ENCODE measurements around the gene NGF. TPM values are rescaled to one million over a fixed set of nuclear protein-coding genes. Genes with fewer than 3 reads are reported as not detected.

The NGF gene
- total RNA-seq, 2 experiments from 2014 or later: not detected

GRCh38 chr1:115293899-115294298, 44.1 kb downstream of the NGF start:
- H3K27me3 Mint-ChIP-seq: peaks cover 6% of the 10 kb centered on the region
- DNase-seq (no peak), ATAC-seq (ENCODE audit: low read depth) (no peak)
- no peak overlapping the region for H3K27ac Mint-ChIP-seq
- H3K4me3 Mint-ChIP-seq: no peak overlapping the region
- H3K4me1 Mint-ChIP-seq: no peaks in the 10 kb centered on the region
- POLR2A ChIA-PET: no interaction called here
- H3K9me3 Mint-ChIP-seq: no peaks in the 10 kb centered on the region
- H3K36me3 Mint-ChIP-seq: no peaks in the 10 kb centered on the region

- POLR2A ChIA-PET: no interaction called here
These were observed 45.0 kb downstream of the NGF start for GRCh38 chr1:115293006-115293405.

DNA sequence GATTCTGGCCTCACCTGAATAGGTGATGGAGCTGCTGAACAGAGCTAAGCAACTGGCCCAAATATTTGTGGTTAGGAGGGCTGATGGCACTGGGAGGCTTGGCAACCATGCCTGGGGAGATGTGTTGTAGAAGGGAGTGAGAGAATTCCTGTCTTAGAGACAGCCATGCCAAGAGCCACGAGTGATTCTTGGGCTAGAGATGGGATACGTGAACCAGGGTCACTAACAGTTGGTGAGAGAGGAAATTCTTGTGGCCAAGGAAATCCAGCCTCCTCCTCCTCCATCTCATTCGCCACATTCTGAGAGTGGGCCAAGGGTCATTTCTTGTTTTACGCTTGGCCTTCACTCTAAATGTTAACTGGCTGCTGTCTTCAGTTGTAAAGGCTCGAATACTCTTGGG, 46.3 kb downstream of the NGF start:
- Mint-ChIP-seq H3K4me1 (no peaks in the 10 kb centered on the region), H3K27ac (no peak overlapping the region), H3K36me3 (no peaks in the 10 kb centered on the region), H3K4me3 (no peak overlapping the region), H3K27me3 (peaks cover 6% of the 10 kb centered on the region), H3K9me3 (no peaks in the 10 kb centered on the region)
- ATAC-seq (ENCODE audit: low read depth) (no peak), DNase-seq (no peak)
- POLR2A ChIA-PET: no interaction called here

More at GRCh38 chr1:115293006-115293405, 45.0 kb downstream of the NGF start:
- Mint-ChIP-seq H3K9me3 (no peaks in the 10 kb centered on the region), H3K4me3 (no peak overlapping the region), H3K27ac (no peak overlapping the region), H3K36me3 (no peaks in the 10 kb centered on the region), H3K4me1 (no peaks in the 10 kb centered on the region), H3K27me3 (peaks cover 6% of the 10 kb centered on the region)
- no peak for ATAC-seq (ENCODE audit: low read depth)
- no peak for DNase-seq

GRCh38 chr1:115289940-115290339, 48.1 kb downstream of the NGF start:
- POLR2A ChIA-PET: no interaction called here
- no peak for ATAC-seq (ENCODE audit: low read depth)

DNA sequence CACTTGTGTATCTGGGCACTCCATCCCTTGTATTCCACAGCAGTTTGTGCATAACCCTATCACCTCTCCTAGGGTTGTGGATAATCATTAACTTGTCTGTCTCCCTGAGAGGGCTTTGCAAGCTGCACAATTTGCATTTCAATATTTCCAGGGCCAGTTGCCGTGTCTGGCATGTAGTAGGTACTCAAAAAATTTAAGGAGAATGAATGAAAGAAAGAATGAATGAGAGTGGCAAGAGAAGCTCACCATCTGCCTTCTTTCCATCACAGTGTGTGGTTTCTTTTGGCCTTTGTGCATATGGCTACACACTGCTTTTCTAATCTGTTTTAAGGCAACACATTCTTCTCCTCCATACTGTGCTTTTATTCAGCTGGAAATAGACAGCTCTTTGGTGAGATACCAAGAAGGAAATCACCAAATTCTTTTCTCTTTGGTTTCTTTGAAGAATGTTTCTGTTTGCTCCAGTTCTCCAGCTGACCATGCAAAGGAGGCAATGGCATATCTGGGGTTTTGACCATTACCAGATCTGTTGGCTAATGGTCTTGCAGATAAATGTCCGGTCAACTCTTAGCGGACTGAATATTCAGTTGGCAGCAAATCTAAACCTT, 49.4 kb downstream of the NGF start:
- H3K36me3 Mint-ChIP-seq: no peaks in the 10 kb centered on the region
- H3K27ac Mint-ChIP-seq: no peak overlapping the region
- ATAC-seq (ENCODE audit: low read depth) (no peak), DNase-seq (no peak)
- H3K4me1 Mint-ChIP-seq: no peaks in the 10 kb centered on the region
- H3K9me3 Mint-ChIP-seq: no peaks in the 10 kb centered on the region
- no peak overlapping the region for H3K4me3 Mint-ChIP-seq
- no peaks in the 10 kb centered on the region for H3K27me3 Mint-ChIP-seq
- POLR2A ChIA-PET: no interaction called here

More at GRCh38 chr1:115289940-115290339, 48.1 kb downstream of the NGF start:
- no peak for DNase-seq
- Mint-ChIP-seq H3K27ac (no peak overlapping the region), H3K36me3 (no peaks in the 10 kb centered on the region), H3K9me3 (no peaks in the 10 kb centered on the region), H3K4me1 (no peaks in the 10 kb centered on the region), H3K4me3 (no peak overlapping the region), H3K27me3 (peaks cover 5% of the 10 kb centered on the region)

GRCh38 chr1:115286431-115287205, 51.4 kb downstream of the NGF start:
- Mint-ChIP-seq H3K4me3 (no peak overlapping the region), H3K9me3 (no peaks in the 10 kb centered on the region), H3K4me1 (no peaks in the 10 kb centered on the region), H3K27ac (no peak overlapping the region), H3K36me3 (no peaks in the 10 kb centered on the region), H3K27me3 (no peaks in the 10 kb centered on the region)
- no peak for DNase-seq
- no peak for ATAC-seq (ENCODE audit: low read depth)
- POLR2A ChIA-PET: no interaction called here

- POLR2A ChIA-PET: no interaction called here
- H3K36me3 Mint-ChIP-seq: no peaks in the 10 kb centered on the region
- H3K4me3 Mint-ChIP-seq: no peak overlapping the region
- DNase-seq (no peak), ATAC-seq (ENCODE audit: low read depth) (no peak)
- no peak overlapping the region for H3K27ac Mint-ChIP-seq
- H3K4me1 Mint-ChIP-seq: no peaks in the 10 kb centered on the region
- no peaks in the 10 kb centered on the region for H3K27me3 Mint-ChIP-seq
- no peaks in the 10 kb centered on the region for H3K9me3 Mint-ChIP-seq
These were observed 53.8 kb downstream of the NGF start for GRCh38 chr1:115284209-115284608.

GRCh38 chr1:115283681-115284146, 54.3 kb downstream of the NGF start:
- POLR2A ChIA-PET: no interaction called here

DNA sequence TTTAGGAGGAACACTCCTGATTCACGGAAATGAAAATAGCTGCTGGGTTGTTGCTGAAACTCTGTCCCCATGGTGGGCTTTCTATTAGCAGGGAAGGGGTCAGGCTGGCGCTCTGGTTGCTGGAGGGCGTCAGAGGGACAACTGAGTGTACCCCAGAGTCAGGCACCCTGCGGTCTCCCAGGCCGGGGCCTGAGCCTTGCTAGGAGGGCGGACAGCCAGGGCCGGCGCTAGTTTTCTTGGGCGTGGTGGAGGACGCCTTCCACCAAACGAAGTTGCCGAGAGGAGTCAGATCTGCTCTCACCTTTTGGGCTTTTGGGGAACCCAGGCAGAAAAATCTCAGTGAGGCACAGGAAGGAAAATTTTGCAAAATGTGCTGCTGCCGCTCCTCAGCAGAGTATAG, 54.8 kb downstream of the NGF start:
- DNase-seq: no peak
- H3K27ac Mint-ChIP-seq: no peak overlapping the region
- no peak overlapping the region for H3K4me3 Mint-ChIP-seq
- POLR2A ChIA-PET: no interaction called here
- H3K4me1 Mint-ChIP-seq: no peaks in the 10 kb centered on the region
- ATAC-seq (ENCODE audit: low read depth): no peak
- H3K36me3 Mint-ChIP-seq: no peaks in the 10 kb centered on the region
- no peaks in the 10 kb centered on the region for H3K27me3 Mint-ChIP-seq
- no peaks in the 10 kb centered on the region for H3K9me3 Mint-ChIP-seq

More at GRCh38 chr1:115283681-115284146, 54.3 kb downstream of the NGF start:
- Mint-ChIP-seq H3K9me3 (no peaks in the 10 kb centered on the region), H3K4me3 (no peak overlapping the region), H3K36me3 (no peaks in the 10 kb centered on the region), H3K27me3 (no peaks in the 10 kb centered on the region), H3K27ac (no peak overlapping the region), H3K4me1 (no peaks in the 10 kb centered on the region)
- no peak for DNase-seq
- no peak for ATAC-seq (ENCODE audit: low read depth)

DNA sequence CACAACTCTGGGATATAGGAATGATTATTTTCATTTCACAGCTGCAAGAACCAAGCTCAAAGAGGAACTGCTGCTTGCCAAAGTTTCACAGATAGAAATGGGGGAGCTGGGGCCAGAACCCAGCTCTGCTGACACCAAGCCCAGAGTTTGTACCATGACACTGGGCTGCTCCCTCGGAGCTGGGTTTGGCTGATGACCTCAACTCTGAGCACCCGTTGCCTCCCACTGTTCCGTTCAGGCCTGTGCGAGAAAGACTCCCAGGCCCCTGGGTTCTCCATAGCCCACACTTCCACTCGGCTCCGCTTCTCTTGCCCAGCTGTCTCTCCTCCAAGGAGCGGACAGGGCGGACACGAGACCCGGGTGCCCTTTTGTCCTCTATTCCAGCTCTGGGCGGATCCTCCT, 55.2 kb downstream of the NGF start:
- H3K4me1 Mint-ChIP-seq: no peaks in the 10 kb centered on the region
- POLR2A ChIA-PET: no interaction called here
- H3K9me3 Mint-ChIP-seq: no peaks in the 10 kb centered on the region
- H3K27me3 Mint-ChIP-seq: no peaks in the 10 kb centered on the region
- ATAC-seq (ENCODE audit: low read depth): no peak
- DNase-seq: no peak
- no peaks in the 10 kb centered on the region for H3K36me3 Mint-ChIP-seq
- H3K4me3 Mint-ChIP-seq: no peak overlapping the region
- H3K27ac Mint-ChIP-seq: no peak overlapping the region

GRCh38 chr1:115281143-115281542, 56.9 kb downstream of the NGF start:
- POLR2A ChIA-PET: no interaction called here
- Mint-ChIP-seq H3K4me3 (no peak overlapping the region), H3K27ac (no peak overlapping the region), H3K27me3 (no peaks in the 10 kb centered on the region), H3K4me1 (no peaks in the 10 kb centered on the region), H3K9me3 (peaks cover 2% of the 10 kb centered on the region), H3K36me3 (no peaks in the 10 kb centered on the region)
- DNase-seq: no peak
- ATAC-seq (ENCODE audit: low read depth): no peak

GRCh38 chr1:115280064-115280463, 58.0 kb downstream of the NGF start:
- Mint-ChIP-seq H3K27me3 (no peaks in the 10 kb centered on the region), H3K4me3 (no peak overlapping the region), H3K27ac (no peak overlapping the region), H3K4me1 (no peaks in the 10 kb centered on the region), H3K36me3 (no peaks in the 10 kb centered on the region), H3K9me3 (peaks cover 2% of the 10 kb centered on the region)
- DNase-seq (no peak), ATAC-seq (ENCODE audit: low read depth) (no peak)
- POLR2A ChIA-PET: no interaction called here

DNA sequence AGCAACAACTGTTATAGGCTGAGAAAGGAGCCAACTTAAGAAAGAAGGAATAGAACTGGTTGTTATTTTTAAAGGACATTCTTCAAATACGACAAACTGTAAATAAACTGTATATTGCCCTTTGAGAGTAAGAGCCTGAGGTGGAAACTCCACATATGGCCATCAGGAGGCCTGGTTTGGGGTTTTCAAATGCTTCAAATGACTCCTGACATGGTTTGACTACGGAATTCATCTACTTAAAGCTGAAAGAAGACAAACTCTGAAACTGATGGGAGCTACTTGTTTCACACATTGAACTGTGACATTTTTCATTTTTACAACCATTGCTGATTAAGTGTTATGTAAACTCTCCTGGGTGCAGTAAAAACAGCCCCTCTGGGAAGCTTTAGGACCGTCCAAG, 59.8 kb downstream of the NGF start:
- no peak overlapping the region for H3K4me3 Mint-ChIP-seq
- no peaks in the 10 kb centered on the region for H3K27me3 Mint-ChIP-seq
- H3K4me1 Mint-ChIP-seq: no peaks in the 10 kb centered on the region
- peaks cover 2% of the 10 kb centered on the region for H3K9me3 Mint-ChIP-seq
- no peak overlapping the region for H3K27ac Mint-ChIP-seq
- H3K36me3 Mint-ChIP-seq: no peaks in the 10 kb centered on the region
- ATAC-seq (ENCODE audit: low read depth) (no peak), DNase-seq (no peak)
- POLR2A ChIA-PET: no interaction called here

DNA sequence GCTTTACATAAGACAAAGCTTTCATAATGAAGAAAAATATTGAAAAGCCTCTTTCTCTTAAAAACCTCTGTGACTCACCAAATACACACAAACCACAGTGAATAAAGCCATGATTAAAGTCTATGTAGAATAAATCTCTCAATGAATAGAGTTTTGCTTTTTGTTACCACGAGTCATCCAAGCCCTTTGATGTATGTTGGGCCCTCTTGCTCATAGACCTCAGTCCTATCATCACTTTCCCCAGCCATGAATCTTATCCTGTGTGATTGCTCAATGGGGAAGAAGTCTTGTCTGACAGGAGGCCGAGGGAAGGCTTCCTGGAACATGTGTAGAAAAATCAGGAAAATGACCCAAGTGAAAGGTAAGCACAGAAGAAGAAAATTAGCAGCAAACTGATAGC, 60.8 kb downstream of the NGF start:
- DNase-seq (no peak), ATAC-seq (ENCODE audit: low read depth) (no peak)
- H3K36me3 Mint-ChIP-seq: no peaks in the 10 kb centered on the region
- H3K27me3 Mint-ChIP-seq: peaks cover 3% of the 10 kb centered on the region
- H3K9me3 Mint-ChIP-seq: peaks cover 2% of the 10 kb centered on the region
- H3K27ac Mint-ChIP-seq: no peak overlapping the region
- H3K4me1 Mint-ChIP-seq: no peaks in the 10 kb centered on the region
- POLR2A ChIA-PET: no interaction called here
- no peak overlapping the region for H3K4me3 Mint-ChIP-seq

Measured in activated naive CD8-positive, alpha-beta T cell treated with anti-CD3 and anti-CD28 coated beads, Interleukin-2, amount 10 ng/mL, durations not matched to agents 7 days and 5 days (primary cell).